CD4-positive, alpha-beta T cell treated with Interleukin-6 for 4 hours (primary cell): ENCODE data around the gene MPRIP.
"Not testable (repeated sequence)": the region's sequence is repeated elsewhere in the genome, so short reads cannot be mapped to it uniquely, and the experiment has no call there.

ENCODE experiments used
- DNase-seq: peaks from one replicate; pipeline ENCODE4 v3.0.0-alpha.2; 2020; ENCODE audit warnings: mixed read lengths

Gene MPRIP

DNA sequence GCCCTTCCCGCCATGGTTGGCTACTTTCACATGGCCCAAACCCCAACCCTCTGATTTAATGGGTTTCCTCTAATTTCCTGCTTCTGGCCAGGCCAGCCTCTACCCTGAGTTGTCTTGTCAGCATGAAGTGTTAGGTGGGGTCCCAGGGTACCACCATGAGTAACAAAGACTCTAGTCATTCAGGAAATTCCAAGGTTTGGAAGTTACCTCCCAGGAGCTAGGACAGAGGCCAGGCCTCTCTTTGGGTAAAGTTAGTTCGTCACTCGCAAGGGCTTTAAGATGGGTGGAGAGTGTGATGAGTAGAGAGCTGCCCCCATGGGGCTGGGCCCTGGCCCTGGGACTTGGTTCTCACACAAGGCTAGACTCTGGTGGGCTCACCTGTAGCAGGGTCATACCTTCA is 109.3 kb downstream of the MPRIP start:
- DNase-seq: no peak

DNA sequence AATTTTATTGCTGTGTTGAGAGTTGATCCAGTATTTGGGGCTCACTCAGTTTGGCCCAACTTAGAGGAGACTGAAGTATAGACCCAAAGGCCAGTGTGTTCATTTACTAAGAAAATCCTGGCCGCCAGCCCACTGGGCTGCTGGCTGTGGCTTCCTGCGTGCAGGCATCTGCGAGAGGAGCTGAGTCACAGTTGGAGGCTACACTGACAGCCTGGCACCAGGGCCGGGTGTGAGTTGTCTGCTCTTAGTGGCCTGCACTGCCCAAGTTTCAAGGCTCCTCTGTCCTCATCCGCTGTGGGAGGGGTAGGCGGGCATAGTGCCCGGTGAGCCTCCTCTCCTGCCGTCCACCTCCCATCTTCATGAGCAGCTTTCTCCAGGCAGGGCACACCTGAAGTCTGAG is 109.7 kb downstream of the MPRIP start:
- peak; percentile 51 for DNase-seq

DNA sequence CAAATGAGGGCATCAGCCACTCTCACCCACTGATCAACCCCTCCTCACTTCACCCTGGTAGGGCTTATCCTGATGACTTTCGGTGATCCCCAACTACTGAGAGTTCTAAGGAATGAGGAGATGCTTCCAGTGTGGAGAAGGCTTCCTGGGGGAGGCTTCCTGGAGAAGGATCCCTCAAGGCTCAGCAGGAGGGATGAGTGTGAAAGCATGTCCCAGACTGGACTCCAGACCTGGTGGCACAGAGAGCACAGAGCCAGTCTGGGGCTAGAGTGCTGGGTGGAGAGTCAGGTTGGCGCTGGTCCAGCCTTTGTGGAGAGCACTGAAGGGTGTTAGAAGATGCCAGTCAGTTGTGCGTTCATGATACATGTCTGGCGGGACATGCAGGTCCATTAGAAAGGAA is 110.1 kb downstream of the MPRIP start:
- no peak for DNase-seq

DNA sequence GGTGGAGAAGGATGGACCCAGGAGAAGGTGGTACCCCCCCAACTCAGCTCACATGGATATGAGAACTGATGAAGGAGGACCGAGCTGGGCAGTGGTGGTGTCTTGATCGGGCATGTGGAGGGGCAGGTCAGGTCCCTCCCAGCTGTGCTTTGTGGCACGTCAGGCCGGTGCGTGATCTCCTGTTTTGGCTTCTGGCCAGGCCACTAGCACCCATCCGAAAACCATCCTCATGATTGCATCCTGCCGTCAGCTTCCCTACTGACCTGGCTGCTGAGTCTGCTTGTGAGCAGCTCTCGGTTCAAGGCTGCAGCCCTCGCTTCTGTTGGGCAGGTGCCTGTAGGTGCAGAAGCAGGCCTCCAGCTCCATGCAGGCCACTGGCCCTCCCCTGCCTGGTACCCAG is 110.8 kb downstream of the MPRIP start:
- DNase-seq: no peak

DNA sequence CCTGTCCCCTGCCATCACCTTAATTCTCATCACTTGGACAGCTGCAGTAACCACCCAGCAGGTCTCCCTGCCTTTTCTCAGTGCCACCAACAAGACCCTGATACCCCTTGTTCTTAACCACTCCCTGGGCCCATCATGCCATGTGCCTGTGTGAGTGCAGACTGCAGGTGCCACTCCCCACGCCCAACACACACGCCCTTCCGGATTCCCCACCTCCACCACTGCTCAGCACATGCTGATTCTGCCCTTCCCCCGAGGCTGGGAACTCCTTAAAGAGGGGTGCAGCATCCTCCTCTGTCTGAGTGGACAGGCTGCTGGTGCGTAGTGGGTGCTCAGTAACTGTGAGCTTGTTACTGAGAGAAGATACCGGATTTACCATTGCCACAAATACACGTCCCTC is 111.5 kb downstream of the MPRIP start:
- DNase-seq: peak; percentile 30

DNA sequence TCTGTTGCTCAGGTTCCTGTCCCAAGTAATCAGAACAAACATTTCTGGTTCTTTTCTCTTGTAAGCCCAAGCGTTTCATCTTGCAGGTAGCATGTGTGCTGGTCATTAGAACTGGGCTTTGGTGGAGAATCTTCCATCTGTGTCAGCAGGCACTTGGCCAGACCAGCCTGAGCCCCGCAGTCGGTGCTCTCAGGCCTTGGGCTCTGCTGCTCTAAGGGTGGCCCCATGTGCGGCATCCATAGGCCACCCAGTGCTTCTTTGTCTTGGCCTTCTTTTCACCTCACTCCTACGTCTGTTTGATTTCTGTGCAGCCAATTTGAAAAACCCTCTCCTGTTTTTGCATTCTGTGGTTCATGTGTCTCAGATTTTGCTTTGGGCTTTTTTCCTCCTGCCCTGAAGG is 112.3 kb downstream of the MPRIP start:
- no peak for DNase-seq

DNA sequence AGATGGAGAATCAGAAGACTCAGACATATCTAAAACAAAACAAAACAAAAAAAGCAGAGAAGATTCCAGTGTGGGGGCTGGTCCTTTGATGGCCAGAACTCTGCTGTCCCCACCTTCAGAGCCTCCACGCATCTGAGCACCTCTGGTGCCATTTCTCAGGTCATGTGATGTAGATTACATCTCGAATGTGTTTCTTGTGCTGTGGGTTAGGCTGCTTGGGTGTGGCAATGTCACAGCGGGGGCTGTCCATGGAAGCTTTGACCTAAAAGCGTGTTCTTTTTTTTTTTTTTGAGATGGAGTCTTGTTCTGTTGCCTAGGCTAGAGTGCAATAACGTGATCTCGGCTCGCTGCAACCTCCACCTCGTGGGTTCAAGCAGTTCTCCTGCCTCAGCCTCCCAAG is 112.7 kb downstream of the MPRIP start:
- no peak for DNase-seq

DNA sequence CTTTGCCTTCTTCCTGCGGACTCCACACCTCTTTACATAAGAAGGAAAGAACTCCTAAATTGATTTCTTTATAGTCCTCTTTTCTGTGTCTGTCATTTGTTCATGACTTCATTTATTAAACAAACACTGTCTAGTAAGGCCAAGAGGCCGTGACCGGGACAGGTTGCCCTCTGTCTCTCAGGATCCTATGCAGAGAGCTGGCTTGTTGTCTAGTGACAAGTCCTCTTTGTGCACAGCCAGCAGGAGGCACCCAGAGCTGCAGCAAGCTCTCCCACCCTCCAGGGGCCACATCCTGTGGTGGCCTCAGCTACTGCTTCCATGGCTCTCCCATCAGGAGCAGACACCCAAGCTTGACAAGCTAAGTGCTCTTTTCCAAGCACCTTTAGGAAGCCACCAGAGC is 113.3 kb downstream of the MPRIP start:
- DNase-seq: peak; percentile 51

DNA sequence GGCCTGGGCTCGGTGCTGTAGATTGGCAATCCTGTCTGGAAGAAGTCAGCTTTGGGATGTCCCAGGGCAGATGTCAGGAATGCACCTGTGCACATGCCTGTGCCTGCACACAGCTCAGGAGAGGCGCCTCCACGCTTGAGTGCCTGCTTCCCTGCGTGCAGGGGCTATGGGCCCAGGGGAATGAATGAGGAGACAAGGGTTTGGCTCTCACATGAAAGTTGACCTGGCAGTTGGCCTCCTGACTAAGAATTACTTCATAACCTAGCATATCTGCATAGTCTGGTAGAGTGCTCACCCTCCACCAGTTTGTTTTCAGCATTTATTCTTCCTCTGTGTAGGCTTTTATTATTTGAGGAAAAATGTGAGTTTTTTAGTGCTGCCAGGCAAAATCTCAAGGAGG is 113.8 kb downstream of the MPRIP start:
- DNase-seq: no peak

DNA sequence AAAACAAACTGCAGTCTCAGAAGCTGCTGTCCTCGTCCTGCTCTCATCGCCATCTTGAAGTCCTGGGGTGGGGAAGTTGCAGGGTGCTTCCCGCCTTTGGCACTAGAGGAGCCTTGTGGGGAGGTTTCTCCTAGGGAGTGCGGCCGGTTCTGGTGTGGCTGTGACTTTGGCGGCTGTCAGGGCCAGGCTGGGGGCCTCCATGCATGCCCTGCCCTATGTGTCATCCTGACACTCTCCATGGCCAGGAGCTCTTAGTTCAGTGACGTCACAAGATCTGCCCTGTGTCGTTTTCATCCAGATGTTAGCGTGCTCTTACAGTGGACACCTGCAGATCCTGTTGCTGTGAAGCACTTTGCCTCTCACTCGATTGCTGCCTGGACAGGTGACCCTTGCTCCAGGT is 114.3 kb downstream of the MPRIP start:
- no peak for DNase-seq

DNA sequence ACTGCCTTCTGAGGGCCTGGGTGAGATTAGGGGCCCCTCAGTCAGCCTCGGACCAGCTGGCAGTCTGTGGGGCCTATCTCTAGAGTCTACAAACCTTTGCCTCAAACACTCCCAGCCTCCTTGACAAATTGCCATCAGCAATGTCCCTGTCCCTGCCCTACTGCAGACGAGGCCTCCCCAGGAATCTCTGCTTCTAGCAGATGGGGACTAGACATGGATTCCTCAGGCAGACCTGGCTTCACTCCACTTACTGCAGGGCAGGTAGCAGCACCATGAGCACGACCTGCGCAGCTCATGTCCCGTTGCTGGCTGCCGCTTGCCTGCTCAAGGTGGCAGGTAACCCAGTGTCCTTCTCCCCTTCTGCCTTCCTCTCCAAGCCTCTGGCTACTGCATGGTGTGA is 114.8 kb downstream of the MPRIP start:
- DNase-seq: no peak

DNA sequence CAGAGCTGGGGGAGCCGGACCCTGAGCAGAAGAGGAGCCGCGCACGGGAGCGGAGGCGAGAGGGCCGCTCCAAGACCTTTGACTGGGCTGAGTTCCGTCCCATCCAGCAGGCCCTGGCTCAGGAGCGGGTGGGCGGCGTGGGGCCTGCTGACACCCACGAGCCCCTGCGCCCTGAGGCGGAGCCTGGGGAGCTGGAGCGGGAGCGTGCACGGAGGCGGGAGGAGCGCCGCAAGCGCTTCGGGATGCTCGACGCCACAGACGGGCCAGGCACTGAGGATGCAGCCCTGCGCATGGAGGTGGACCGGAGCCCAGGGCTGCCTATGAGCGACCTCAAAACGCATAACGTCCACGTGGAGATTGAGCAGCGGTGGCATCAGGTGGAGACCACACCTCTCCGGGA is 116.2 kb downstream of the MPRIP start:
- not testable (repeated sequence) for DNase-seq

DNA sequence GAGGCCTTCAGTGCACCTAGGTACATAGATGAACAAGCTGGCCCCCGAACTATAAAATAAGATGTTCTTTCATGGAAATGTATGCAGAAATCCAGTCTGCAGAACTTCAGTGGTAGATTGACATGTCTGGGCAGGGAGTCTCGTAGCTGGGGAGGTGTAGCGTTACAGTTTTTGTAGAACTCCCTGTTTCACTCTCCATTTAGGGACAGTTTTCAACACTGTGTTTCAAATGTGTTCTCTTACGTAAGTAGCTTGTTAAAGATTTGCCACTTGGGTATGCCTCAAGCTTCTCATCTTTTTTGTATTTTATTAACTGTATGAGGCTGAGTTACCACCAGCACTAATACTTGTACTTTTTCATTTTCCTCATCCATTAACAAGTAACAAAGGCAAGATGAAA is 117.3 kb downstream of the MPRIP start:
- no peak for DNase-seq

DNA sequence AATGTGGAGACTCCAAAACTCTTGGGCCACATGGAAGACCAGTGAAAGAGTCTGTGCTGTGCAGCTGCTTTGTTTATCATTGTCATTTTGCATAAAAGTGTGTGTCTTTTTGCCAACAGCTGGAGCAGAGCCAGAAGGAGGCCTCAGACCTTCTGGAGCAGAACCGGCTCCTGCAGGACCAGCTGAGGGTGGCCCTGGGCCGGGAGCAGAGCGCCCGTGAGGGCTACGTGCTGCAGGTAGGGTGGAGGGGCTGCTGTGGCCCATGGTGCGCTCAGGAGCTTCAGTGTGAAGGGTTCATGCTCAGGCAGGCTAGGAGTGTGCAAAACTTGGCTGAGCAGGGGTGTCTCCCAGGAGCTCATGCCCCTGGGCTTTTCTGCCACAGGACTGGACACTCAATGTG is 118.9 kb downstream of the MPRIP start:
- DNase-seq: no peak

DNA sequence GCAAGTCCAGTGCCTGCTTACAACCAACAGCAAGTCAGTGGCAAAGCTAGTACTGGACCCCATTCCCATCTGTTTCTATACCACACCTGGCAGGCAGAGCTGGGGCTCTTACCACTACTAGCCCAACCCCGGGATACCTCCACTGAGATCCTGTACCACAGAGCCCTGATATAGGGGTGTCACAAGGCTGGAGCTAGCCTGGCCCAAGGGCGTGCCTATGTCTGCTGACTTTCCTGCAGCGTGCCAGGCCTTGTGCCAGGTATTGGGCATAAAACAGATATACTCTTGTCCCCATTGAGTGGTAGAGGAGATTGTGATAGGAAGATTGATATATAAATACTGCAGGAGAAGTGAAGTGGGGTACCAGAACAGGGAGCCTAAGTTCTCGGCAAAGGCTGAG is 119.5 kb downstream of the MPRIP start:
- DNase-seq: no peak

DNA sequence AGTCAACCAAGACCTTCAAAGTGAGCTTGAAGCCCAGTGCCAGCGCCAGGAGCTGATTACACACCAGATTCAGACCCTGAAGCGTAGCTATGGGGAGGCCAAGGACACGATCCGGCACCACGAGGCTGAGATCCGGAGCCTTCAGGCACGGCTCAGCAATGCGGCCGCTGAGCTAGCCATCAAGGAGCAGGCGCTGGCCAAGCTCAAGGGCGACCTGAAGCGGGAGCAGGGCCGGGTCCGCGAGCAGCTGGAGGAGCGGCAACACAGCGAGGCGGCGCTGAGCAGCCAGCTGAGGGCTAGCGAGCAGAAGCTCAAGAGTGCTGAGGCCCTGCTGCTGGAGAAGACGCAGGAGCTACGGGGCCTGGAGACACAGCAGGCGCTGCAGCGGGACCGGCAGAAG is 121.9 kb downstream of the MPRIP start:
- DNase-seq: no peak

DNA sequence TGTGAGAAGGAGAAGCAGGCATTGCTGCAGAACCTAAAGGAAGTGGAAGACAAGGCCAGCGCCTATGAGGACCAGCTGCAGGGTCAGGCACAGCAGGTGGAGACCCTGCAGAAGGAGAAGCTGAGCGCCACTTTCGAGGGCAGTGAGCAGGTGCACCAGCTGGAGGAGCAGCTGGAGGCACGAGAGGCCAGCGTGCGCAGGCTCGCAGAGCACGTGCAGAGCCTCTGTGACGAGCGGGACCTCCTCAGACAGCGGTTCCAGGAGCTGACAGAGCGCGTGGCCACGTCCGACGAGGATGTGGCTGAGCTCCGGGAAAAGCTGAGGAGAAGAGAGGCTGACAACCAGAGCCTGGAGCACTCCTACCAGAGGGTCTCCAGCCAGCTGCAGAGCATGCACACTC is 122.4 kb downstream of the MPRIP start:
- no peak for DNase-seq

DNA sequence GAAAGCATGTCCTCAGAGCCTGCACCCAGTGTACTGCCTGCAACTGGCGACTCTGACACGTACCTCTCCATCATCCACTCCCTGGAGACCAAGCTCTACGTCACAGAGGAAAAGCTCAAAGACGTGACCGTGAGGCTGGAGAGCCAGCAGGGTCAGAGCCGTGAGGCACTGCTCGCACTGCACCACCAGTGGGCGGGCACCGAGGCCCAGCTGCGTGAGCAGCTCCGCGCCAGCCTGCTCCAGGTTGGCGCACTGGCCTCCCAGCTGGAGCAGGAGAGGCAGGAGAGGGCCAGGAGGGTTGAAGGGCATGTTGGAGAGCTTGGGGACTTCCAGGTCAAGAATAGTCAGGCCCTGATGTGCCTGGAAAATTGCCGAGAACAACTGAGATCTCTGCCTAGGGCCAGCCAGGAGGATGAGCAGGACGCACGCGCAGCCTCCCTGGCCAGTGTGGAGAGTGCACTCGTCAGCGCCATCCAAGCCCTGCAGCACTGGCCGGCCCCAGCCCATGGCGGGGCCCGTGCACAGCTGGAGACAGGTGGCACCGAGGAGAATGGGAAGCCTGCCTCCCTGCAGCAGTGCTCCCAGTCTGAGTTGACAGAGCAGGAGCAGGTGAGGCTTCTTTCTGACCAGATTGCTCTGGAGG is 123.5 kb downstream of the MPRIP start:
- DNase-seq: no peak

DNA sequence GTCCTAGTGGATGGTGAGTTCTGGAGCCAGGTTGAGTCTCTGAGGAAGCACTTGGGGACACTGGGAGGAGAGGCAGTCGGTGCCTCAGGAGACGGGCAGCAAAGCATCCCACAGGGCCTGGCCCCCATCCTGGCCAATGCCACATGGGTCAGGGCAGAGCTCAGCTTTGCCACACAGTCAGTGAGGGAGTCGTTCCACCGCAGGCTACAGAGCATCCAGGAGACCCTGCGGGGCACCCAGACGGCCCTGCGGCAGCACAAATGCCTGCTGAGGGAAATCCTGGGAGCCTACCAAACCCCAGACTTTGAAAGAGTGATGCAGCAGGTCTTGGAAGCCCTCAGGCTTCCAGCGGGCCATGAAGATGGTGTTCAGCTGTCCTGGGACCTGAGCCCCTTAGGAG is 124.2 kb downstream of the MPRIP start:
- no peak for DNase-seq

DNA sequence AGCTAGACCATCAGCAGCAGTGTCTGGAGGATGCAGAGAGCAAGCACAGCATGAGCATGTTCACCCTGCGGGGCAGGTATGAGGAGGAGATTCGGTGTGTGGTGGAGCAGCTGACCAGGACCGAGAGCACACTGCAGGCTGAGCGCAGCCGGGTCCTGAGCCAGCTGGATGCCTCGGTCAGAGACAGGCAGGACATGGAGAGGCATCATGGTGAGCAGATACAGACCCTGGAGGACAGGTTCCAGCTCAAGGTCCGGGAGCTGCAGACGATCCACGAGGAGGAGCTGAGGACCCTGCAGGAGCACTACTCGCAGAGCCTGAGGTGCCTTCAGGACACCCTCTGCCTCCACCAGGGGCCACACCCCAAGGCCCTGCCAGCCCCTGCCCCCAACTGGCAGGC is 125.1 kb downstream of the MPRIP start:
- DNase-seq: no peak

DNA sequence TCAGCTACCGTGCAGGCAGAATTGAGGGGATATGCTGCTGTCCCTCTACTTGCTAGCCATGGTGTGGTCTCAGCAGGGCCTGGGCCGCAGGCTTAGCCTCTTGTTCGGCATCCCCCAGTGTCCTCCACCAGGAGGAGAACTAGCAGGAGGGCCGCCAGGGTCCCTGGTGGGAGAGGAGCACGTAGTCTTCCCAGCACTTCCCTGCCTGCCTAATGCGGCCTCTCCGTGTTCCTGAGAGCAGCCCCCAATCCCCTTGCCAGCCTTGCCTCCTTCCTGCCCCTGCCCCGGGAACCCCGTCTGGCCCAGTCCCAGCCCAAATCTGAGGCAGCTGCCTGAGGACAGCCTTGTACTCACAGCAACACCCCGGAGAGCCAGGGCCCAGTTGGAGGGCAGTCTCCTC is 125.7 kb downstream of the MPRIP start:
- no peak for DNase-seq

DNA sequence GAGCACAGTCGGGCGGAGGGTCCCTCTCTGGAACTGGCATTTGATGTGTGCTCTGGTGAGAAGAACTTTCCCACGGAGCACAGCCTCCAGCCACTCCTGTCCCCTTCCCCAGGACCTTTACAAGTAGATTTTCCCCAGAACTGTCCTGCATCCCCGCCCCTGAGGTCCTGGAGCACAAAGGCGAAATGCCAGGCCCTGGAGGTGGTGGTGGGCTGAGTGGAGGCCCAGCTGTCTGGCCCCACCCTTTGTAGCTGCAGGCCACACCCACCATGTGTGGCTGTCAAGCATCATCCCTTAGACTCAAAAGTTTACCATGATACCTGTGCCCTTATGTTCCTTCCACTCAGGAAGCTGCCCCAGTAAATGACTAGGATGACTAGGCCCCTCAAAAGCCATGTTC is 126.1 kb downstream of the MPRIP start:
- DNase-seq: no peak

DNA sequence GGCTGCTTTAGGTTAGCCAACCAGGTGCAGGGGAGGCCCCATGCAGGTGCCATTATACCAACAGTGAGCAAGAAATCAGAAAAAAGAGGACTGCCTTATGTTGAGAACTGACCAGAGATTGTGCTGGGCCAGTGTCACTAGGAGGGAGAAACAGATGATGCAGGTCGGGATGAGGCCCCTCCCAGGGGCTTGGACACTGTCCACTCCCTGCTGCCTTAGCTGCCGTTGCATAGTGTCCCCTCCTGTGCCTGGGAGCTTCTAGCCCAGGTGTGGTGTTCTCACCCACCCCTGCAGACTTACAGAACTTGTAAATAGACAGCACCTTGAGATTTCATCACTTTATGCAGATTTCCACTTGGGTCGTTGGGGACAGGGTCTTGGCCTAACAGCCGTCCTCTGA is 127.1 kb downstream of the MPRIP start:
- no peak for DNase-seq

DNA sequence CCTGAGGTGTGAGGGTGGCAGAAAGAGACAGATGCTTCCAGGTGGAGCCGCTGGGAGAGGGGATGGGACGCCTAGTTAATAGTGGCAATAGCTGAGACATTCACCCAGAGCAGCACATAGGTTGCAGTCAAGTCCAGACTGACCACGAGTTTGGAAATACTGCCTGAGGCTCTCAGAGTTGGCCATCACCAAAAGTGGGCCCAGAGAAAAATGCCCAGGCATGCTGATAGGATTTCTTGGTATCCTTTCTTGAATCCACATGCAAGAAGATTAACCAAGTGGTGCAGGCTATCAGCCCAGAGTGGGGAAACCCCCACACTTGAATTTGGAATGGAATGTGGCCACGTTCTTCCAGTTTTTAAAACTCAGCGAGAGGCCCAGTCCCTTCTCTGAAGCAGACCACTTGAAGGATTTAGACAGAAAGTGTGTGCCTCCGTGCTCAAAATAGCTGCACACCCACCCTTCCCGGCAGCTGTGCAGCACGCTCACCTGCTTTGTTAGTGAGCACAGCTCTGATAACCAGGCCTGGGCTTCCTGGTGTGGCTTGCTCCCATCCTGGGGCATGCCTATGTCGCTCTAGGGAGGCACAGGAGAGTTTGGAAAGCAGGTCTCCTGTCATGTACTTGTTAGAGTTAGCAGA is 128.2 kb downstream of the MPRIP start:
- no peak for DNase-seq

DNA sequence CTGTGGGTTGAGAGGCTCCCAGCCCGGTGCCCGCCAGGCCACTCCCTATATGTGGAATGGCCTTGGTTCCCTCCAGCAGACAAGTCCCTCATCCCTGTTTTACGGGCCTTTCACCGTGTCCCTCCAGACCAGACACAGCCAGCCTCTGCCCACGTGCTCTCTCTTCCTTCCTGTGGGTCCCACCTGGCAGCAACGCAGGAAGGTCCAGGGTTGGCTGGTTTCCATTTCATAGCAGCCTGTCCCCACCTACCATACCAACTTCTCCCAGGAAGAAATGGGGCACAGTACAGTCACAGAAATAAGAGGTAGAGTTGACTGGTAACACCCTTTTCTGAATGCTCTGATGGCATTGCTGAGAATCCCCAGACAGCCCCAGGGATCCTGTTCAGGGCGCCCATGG is 128.9 kb downstream of the MPRIP start:
- no peak for DNase-seq
